ENCODE data around the gene LIF. TPM values are rescaled to one million over a fixed set of nuclear protein-coding genes. Genes with fewer than 3 reads are reported as not detected.

The LIF gene
- total RNA-seq, 1 experiment from 2014 or later, result 34.4 TPM

GRCh38 chr22:30268331-30268730 lies 21.8 kb upstream of the LIF start:
- Histone ChIP-seq H3K27me3 (ENCODE audit: control insufficient read depth, insufficient read depth, low read length) (no peaks in the 10 kb centered on the region), H3K4me1 (ENCODE audit: control insufficient read depth, insufficient read depth, low read length) (no peaks in the 10 kb centered on the region), H3K27ac (ENCODE audit: low read length) (no peak overlapping the region), H3K9me3 (ENCODE audit: control insufficient read depth, insufficient read depth, low read depth, low read length) (no peaks in the 10 kb centered on the region), H3K36me3 (ENCODE audit: control insufficient read depth, insufficient read depth, low read length) (no peaks in the 10 kb centered on the region), H3K4me3 (ENCODE audit: low read depth in 2 of 2, low read length in 2 of 2) (no peak overlapping the region)
- BruUV-seq (replicated peaks), result no TSS peak
- ATAC-seq (no peak), DNase-seq (ENCODE audit: low read depth, low spot score) (no peak)
- ChIA-PET POLR2A (no interaction called here), CTCF (interaction anchor here (0.6 kb wide), 1 partner anchor 128 kb away, joined by 4 read pairs; no protein-coding TSS in a partner anchor)
- TF ChIP-seq CTCF (IDR thresholded peaks at IDR 0.05) (no peak), POLR2AphosphoS5 (IDR thresholded peaks at IDR 0.05; ENCODE audit: low read depth, low read length) (no peak)
- in situ Hi-C loops (cut with HindIII; ENCODE audit: low pct_unique_long_range_greater_than_20kb, low sequenced_read_pairs), result no loop called here
- intact Hi-C loops (cut with micrococcal nuclease; ENCODE audit: unreplicated experiment), result no loop called here

- intact Hi-C loops (cut with micrococcal nuclease; ENCODE audit: unreplicated experiment), result no loop called here
- no TSS peak for BruUV-seq (replicated peaks)
- ATAC-seq, result no peak
- no peaks in the 10 kb centered on the region for H3K9me3 ChIP-seq (ENCODE audit: control insufficient read depth, insufficient read depth, low read depth, low read length)
- H3K4me3 ChIP-seq (ENCODE audit: low read depth in 2 of 2, low read length in 2 of 2), result no peak overlapping the region
- no peak for DNase-seq (ENCODE audit: low read depth, low spot score)
- no peaks in the 10 kb centered on the region for H3K36me3 ChIP-seq (ENCODE audit: control insufficient read depth, insufficient read depth, low read length)
- in situ Hi-C loops (cut with HindIII; ENCODE audit: low pct_unique_long_range_greater_than_20kb, low sequenced_read_pairs), result no loop called here
- POLR2A ChIA-PET, result no interaction called here
- no peaks in the 10 kb centered on the region; the same call in 1 of the 2 replicates for H3K4me1 ChIP-seq (ENCODE audit: control insufficient read depth, insufficient read depth, low read length)
- no peaks in the 10 kb centered on the region for H3K27me3 ChIP-seq (ENCODE audit: control insufficient read depth, insufficient read depth, low read length)
- H3K27ac ChIP-seq (ENCODE audit: low read length), result no peak overlapping the region
- CTCF ChIA-PET, result no interaction called here
- TF ChIP-seq POLR2AphosphoS5 (IDR thresholded peaks at IDR 0.05; ENCODE audit: low read depth, low read length), result no peak
- TF ChIP-seq CTCF (IDR thresholded peaks at IDR 0.05), result no peak
- no peak for TF ChIP-seq SIN3A (IDR thresholded peaks at IDR 0.05; ENCODE audit: borderline replicate concordance, insufficient read depth, low read depth, low read length)
- no peak for TF ChIP-seq TCF7L2 (IDR thresholded peaks at IDR 0.05; ENCODE audit: low read depth, low read length)
- TF ChIP-seq REST (IDR thresholded peaks at IDR 0.05; ENCODE audit: insufficient read depth in 1 of 2, low read depth in 2 of 2, low read length in 1 of 2), result no peak
Observed at GRCh38 chr22:30267382-30268302, 21.1 kb upstream of the LIF start.

Data from Panc1 (cell line).